ENCODE data around the gene PLCXD1. TPM values are rescaled to one million over a fixed set of nuclear protein-coding genes. Genes with fewer than 3 reads are reported as not detected.

Gene PLCXD1
- total RNA-seq, 1 donor from 2014 or later = 25.9 TPM

GRCh38 chrX:351736-352135, 70.6 kb downstream of the PLCXD1 start:
- Histone ChIP-seq H3K79me2 (ENCODE audit: insufficient read depth, low read length) (peaks cover 4% of the 10 kb centered on the region), H3K27me3 (ENCODE audit: insufficient read depth, low read length) (no peaks in the 10 kb centered on the region), H3K9ac (ENCODE audit: low read length) (no peak overlapping the region), H2AFZ (ENCODE audit: low read depth, low read length) (no peak overlapping the region), H4K20me1 (ENCODE audit: insufficient read depth, low read length) (no peaks in the 10 kb centered on the region), H3K4me1 (ENCODE audit: insufficient read depth, low read length) (peaks cover 5% of the 10 kb centered on the region), H3K9me3 (ENCODE audit: insufficient read depth, low read depth, low read length) (no peaks in the 10 kb centered on the region), H3K4me2 (ENCODE audit: low read length) (no peak overlapping the region), H3K36me3 (ENCODE audit: insufficient read depth, low read length) (no peaks in the 10 kb centered on the region), H3K4me3 (ENCODE audit: insufficient read depth, low read depth, low read length) (no peak overlapping the region), H3K27ac (ENCODE audit: low read depth, low read length) (no peak overlapping the region)
- DNase-seq (ENCODE audit: low read depth) (no peak), FAIRE-seq (no peak)
- H3K27me3 Mint-ChIP-seq (ENCODE audit: low read depth, unreplicated experiment) = no peaks in the 10 kb centered on the region
- H3K4me1 Mint-ChIP-seq (ENCODE audit: low read depth, unreplicated experiment) = peaks cover 28% of the 10 kb centered on the region
- H3K4me3 Mint-ChIP-seq (ENCODE audit: unreplicated experiment) = no peak overlapping the region
- TF ChIP-seq CTCF (IDR thresholded peaks at IDR 0.05; ENCODE audit: insufficient read depth, low read depth, low read length) (no peak), EZH2 (IDR thresholded peaks at IDR 0.05; ENCODE audit: insufficient read depth, low read length) (no peak)
- no peak overlapping the region for H3K27ac Mint-ChIP-seq (ENCODE audit: unreplicated experiment)
- no peaks in the 10 kb centered on the region for H3K9me3 Mint-ChIP-seq (ENCODE audit: unreplicated experiment)
- peaks cover 25% of the 10 kb centered on the region for H3K36me3 Mint-ChIP-seq (ENCODE audit: low read depth, unreplicated experiment)

- TF ChIP-seq EZH2 (IDR thresholded peaks at IDR 0.05; ENCODE audit: insufficient read depth, low read length) = no peak
- TF ChIP-seq CTCF (IDR thresholded peaks at IDR 0.05; ENCODE audit: insufficient read depth, low read depth, low read length) = no peak
- FAIRE-seq (no peak), DNase-seq (ENCODE audit: low read depth) (no peak)
- no peak overlapping the region for H2AFZ ChIP-seq (ENCODE audit: low read depth, low read length)
- H3K4me2 ChIP-seq (ENCODE audit: low read length) = no peak overlapping the region
- Mint-ChIP-seq H3K4me3 (ENCODE audit: unreplicated experiment) (no peak overlapping the region), H3K27ac (ENCODE audit: unreplicated experiment) (no peak overlapping the region), H3K36me3 (ENCODE audit: low read depth, unreplicated experiment) (peaks cover 21% of the 10 kb centered on the region), H3K27me3 (ENCODE audit: low read depth, unreplicated experiment) (no peaks in the 10 kb centered on the region), H3K4me1 (ENCODE audit: low read depth, unreplicated experiment) (peaks cover 31% of the 10 kb centered on the region), H3K9me3 (ENCODE audit: unreplicated experiment) (peaks cover 2% of the 10 kb centered on the region)
- H3K9ac ChIP-seq (ENCODE audit: low read length) = no peak overlapping the region
- peaks cover 4% of the 10 kb centered on the region for H3K79me2 ChIP-seq (ENCODE audit: insufficient read depth, low read length)
- H3K9me3 ChIP-seq (ENCODE audit: insufficient read depth, low read depth, low read length) = no peaks in the 10 kb centered on the region
- H4K20me1 ChIP-seq (ENCODE audit: insufficient read depth, low read length) = no peaks in the 10 kb centered on the region
- H3K4me3 ChIP-seq (ENCODE audit: insufficient read depth, low read depth, low read length) = no peak overlapping the region
- H3K4me1 ChIP-seq (ENCODE audit: insufficient read depth, low read length) = peaks cover 6% of the 10 kb centered on the region
- no peaks in the 10 kb centered on the region for H3K27me3 ChIP-seq (ENCODE audit: insufficient read depth, low read length)
- H3K27ac ChIP-seq (ENCODE audit: low read depth, low read length) = no peak overlapping the region
- H3K36me3 ChIP-seq (ENCODE audit: insufficient read depth, low read length) = no peaks in the 10 kb centered on the region
Measured at GRCh38 chrX:352181-352580, 71.0 kb downstream of the PLCXD1 start.

GRCh38 chrX:352582-353314, 71.6 kb downstream of the PLCXD1 start:
- peaks cover 6% of the 10 kb centered on the region for H3K9me3 Mint-ChIP-seq (ENCODE audit: unreplicated experiment)
- FAIRE-seq (no peak), DNase-seq (ENCODE audit: low read depth) (no peak)
- H3K36me3 Mint-ChIP-seq (ENCODE audit: low read depth, unreplicated experiment) = peaks cover 25% of the 10 kb centered on the region
- no peaks in the 10 kb centered on the region for H3K27me3 Mint-ChIP-seq (ENCODE audit: low read depth, unreplicated experiment)
- Histone ChIP-seq H3K27me3 (ENCODE audit: insufficient read depth, low read length) (no peaks in the 10 kb centered on the region), H4K20me1 (ENCODE audit: insufficient read depth, low read length) (no peaks in the 10 kb centered on the region), H3K4me1 (ENCODE audit: insufficient read depth, low read length) (peaks cover 6% of the 10 kb centered on the region), H3K79me2 (ENCODE audit: insufficient read depth, low read length) (peaks cover 4% of the 10 kb centered on the region), H3K27ac (ENCODE audit: low read depth, low read length) (no peak overlapping the region), H3K36me3 (ENCODE audit: insufficient read depth, low read length) (no peaks in the 10 kb centered on the region), H3K9ac (ENCODE audit: low read length) (no peak overlapping the region), H3K4me2 (ENCODE audit: low read length) (no peak overlapping the region), H2AFZ (ENCODE audit: low read depth, low read length) (no peak overlapping the region), H3K4me3 (ENCODE audit: insufficient read depth, low read depth, low read length) (no peak overlapping the region), H3K9me3 (ENCODE audit: insufficient read depth, low read depth, low read length) (peaks cover under 1% of the 10 kb centered on the region)
- peaks cover 36% of the 10 kb centered on the region for H3K4me1 Mint-ChIP-seq (ENCODE audit: low read depth, unreplicated experiment)
- no peak overlapping the region for H3K27ac Mint-ChIP-seq (ENCODE audit: unreplicated experiment)
- TF ChIP-seq CTCF (IDR thresholded peaks at IDR 0.05; ENCODE audit: insufficient read depth, low read depth, low read length) (no peak), EZH2 (IDR thresholded peaks at IDR 0.05; ENCODE audit: insufficient read depth, low read length) (no peak)
- no peak overlapping the region for H3K4me3 Mint-ChIP-seq (ENCODE audit: unreplicated experiment)
